ENCODE results near the gene BABAM2. TPM values are rescaled to one million over a fixed set of nuclear protein-coding genes. Genes with fewer than 3 reads are reported as not detected.

The BABAM2 gene
- total and polyA plus RNA-seq, 4 donors, result 9.9 to 17.0 (median 13.9) TPM

DNA sequence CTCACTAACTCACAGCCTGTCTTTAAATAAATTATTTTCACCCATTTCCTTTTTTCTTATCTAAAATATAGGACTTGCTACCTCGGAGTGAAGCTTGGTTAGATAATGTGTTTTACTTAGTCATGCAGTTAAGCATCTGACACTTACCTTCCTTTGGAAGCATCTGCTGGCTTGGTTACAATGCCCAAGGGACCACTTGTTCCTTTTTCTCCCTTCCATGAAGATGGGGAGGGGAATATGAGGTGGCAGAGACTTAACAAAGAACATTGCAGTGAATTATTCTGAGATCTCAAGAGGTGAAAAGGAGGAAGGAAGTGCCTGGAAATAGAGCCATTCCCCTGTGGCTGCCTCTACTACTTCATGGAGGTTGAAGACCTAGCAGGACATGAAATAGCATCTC is 356.8 kb downstream of the BABAM2 start:
- H3K27ac ChIP-seq (ENCODE audit: low read depth in 1 of 2, low read length in 2 of 2), result no peak overlapping the region
- 64% methylated on average over 1 of the region's 1 CpG for WGBS

GRCh38 chr2:28247734-28248133 is 357.2 kb downstream of the BABAM2 start:
- no peak overlapping the region for H3K9ac ChIP-seq (ENCODE audit: low read depth in 1 of 2, low read length in 2 of 2)
- no peak overlapping the region for H3K4me3 ChIP-seq (ENCODE audit: low read depth in 1 of 3, low read length in 3 of 3)
- TF ChIP-seq RXRA (IDR thresholded peaks at IDR 0.05) (no peak), HNF4G (IDR thresholded peaks at IDR 0.05) (no peak)
- TF ChIP-seq, protein P1, sequence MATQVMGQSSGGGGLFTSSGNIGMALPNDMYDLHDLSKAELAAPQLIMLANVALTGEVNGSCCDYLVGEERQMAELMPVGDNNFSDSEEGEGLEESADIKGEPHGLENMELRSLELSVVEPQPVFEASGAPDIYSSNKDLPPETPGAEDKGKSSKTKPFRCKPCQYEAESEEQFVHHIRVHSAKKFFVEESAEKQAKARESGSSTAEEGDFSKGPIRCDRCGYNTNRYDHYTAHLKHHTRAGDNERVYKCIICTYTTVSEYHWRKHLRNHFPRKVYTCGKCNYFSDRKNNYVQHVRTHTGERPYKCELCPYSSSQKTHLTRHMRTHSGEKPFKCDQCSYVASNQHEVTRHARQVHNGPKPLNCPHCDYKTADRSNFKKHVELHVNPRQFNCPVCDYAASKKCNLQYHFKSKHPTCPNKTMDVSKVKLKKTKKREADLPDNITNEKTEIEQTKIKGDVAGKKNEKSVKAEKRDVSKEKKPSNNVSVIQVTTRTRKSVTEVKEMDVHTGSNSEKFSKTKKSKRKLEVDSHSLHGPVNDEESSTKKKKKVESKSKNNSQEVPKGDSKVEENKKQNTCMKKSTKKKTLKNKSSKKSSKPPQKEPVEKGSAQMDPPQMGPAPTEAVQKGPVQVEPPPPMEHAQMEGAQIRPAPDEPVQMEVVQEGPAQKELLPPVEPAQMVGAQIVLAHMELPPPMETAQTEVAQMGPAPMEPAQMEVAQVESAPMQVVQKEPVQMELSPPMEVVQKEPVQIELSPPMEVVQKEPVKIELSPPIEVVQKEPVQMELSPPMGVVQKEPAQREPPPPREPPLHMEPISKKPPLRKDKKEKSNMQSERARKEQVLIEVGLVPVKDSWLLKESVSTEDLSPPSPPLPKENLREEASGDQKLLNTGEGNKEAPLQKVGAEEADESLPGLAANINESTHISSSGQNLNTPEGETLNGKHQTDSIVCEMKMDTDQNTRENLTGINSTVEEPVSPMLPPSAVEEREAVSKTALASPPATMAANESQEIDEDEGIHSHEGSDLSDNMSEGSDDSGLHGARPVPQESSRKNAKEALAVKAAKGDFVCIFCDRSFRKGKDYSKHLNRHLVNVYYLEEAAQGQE (IDR thresholded peaks at IDR 0.05), result no peak
- peaks cover 0 to 1% (median 0%) of the 10 kb centered on the region in 4 donors for H3K4me1 ChIP-seq (ENCODE audit: control insufficient read depth in 4 of 4, insufficient read depth in 4 of 4, low read length in 3 of 4)
- H3K9me3 ChIP-seq (ENCODE audit: control insufficient read depth in 4 of 4, low read length in 3 of 4), result no peaks in the 10 kb centered on the region
- no peaks in the 10 kb centered on the region for H3K27me3 ChIP-seq (ENCODE audit: control insufficient read depth in 4 of 4, insufficient read depth in 4 of 4, low read length in 3 of 4)
- DNase-seq (ENCODE audit: low spot score), result no peak
- no peak overlapping the region for H3K27ac ChIP-seq (ENCODE audit: low read depth in 1 of 2, low read length in 2 of 2)
- H3K36me3 ChIP-seq (ENCODE audit: control insufficient read depth in 4 of 4, insufficient read depth in 3 of 4, low read depth in 1 of 4, low read length in 3 of 4), result peaks cover 0 to 3% (median 2%) of the 10 kb centered on the region in 4 donors

More for the DNA sequence above, 356.8 kb downstream of the BABAM2 start:
- H3K36me3 ChIP-seq (ENCODE audit: control insufficient read depth in 4 of 4, insufficient read depth in 3 of 4, low read depth in 1 of 4, low read length in 3 of 4), result peaks cover 0 to 3% (median 2%) of the 10 kb centered on the region in 4 donors
- peaks cover 0 to 1% (median 0%) of the 10 kb centered on the region in 4 donors for H3K4me1 ChIP-seq (ENCODE audit: control insufficient read depth in 4 of 4, insufficient read depth in 4 of 4, low read length in 3 of 4)
- DNase-seq (ENCODE audit: low spot score), result no peak
- no peaks in the 10 kb centered on the region for H3K27me3 ChIP-seq (ENCODE audit: control insufficient read depth in 4 of 4, insufficient read depth in 4 of 4, low read length in 3 of 4)
- no peak overlapping the region for H3K4me3 ChIP-seq (ENCODE audit: low read depth in 1 of 3, low read length in 3 of 3)
- no peak overlapping the region for H3K9ac ChIP-seq (ENCODE audit: low read depth in 1 of 2, low read length in 2 of 2)
- TF ChIP-seq, protein P2, sequence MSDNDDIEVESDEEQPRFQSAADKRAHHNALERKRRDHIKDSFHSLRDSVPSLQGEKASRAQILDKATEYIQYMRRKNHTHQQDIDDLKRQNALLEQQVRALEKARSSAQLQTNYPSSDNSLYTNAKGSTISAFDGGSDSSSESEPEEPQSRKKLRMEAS (IDR thresholded peaks at IDR 0.05), result no peak
- TF ChIP-seq NR2F2 (IDR thresholded peaks at IDR 0.05), result no peak
- no peak for TF ChIP-seq JUND (IDR thresholded peaks at IDR 0.05)
- TF ChIP-seq, protein P3, sequence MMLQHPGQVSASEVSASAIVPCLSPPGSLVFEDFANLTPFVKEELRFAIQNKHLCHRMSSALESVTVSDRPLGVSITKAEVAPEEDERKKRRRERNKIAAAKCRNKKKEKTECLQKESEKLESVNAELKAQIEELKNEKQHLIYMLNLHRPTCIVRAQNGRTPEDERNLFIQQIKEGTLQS (IDR thresholded peaks at IDR 0.05), result no peak
- TF ChIP-seq RAD21 (IDR thresholded peaks at IDR 0.05), result no peak
- TF ChIP-seq, protein P1 (IDR thresholded peaks at IDR 0.05), result no peak
- no peak for TF ChIP-seq TAF1 (conservative IDR thresholded peaks at IDR 0.05)
- no peaks in the 10 kb centered on the region for H3K9me3 ChIP-seq (ENCODE audit: control insufficient read depth in 4 of 4, low read length in 3 of 4)

DNA sequence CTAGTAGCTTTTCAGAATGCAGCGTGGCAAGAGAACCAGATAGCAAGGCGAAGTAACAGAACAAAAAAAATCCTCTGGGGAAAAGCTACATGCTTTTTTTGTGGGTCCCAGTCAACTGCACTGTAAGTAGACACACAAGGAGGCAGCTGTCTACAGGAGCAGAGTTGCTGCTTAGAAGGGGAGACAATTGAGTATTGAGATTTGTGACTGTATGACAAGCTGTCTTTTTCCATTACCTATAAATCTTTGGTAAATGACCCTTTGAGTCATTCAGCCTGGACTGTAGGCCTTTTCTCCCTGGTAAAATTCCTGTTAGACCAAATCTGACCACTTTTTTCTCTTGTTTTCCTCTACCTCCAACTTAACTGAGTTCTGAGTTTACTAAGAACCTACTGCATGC is 358.0 kb downstream of the BABAM2 start:
- Histone ChIP-seq H3K36me3 (ENCODE audit: control insufficient read depth in 4 of 4, insufficient read depth in 3 of 4, low read depth in 1 of 4, low read length in 3 of 4) (peaks cover 0 to 3% (median 2%) of the 10 kb centered on the region in 4 donors), H3K27me3 (ENCODE audit: control insufficient read depth in 4 of 4, insufficient read depth in 4 of 4, low read length in 3 of 4) (no peaks in the 10 kb centered on the region), H3K9me3 (ENCODE audit: control insufficient read depth in 4 of 4, low read length in 3 of 4) (no peaks in the 10 kb centered on the region), H3K4me3 (ENCODE audit: low read depth in 1 of 3, low read length in 3 of 3) (no peak overlapping the region), H3K9ac (ENCODE audit: low read depth in 1 of 2, low read length in 2 of 2) (no peak overlapping the region), H3K4me1 (ENCODE audit: control insufficient read depth in 4 of 4, insufficient read depth in 4 of 4, low read length in 3 of 4) (peaks cover 0 to 1% (median 0%) of the 10 kb centered on the region in 4 donors), H3K27ac (ENCODE audit: low read depth in 1 of 2, low read length in 2 of 2) (no peak overlapping the region)
- WGBS, result 97% methylated on average over 2 of the region's 2 CpGs
- no peak for DNase-seq (ENCODE audit: low spot score)
- TF ChIP-seq, protein P2 (IDR thresholded peaks at IDR 0.05), result no peak
- TF ChIP-seq, protein P1 (IDR thresholded peaks at IDR 0.05), result no peak
- TF ChIP-seq NR2F2 (IDR thresholded peaks at IDR 0.05), result no peak
- TF ChIP-seq, protein P4, sequence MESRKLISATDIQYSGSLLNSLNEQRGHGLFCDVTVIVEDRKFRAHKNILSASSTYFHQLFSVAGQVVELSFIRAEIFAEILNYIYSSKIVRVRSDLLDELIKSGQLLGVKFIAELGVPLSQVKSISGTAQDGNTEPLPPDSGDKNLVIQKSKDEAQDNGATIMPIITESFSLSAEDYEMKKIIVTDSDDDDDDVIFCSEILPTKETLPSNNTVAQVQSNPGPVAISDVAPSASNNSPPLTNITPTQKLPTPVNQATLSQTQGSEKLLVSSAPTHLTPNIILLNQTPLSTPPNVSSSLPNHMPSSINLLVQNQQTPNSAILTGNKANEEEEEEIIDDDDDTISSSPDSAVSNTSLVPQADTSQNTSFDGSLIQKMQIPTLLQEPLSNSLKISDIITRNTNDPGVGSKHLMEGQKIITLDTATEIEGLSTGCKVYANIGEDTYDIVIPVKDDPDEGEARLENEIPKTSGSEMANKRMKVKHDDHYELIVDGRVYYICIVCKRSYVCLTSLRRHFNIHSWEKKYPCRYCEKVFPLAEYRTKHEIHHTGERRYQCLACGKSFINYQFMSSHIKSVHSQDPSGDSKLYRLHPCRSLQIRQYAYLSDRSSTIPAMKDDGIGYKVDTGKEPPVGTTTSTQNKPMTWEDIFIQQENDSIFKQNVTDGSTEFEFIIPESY (IDR thresholded peaks at IDR 0.05), result no peak
- TF ChIP-seq HNF4A (conservative IDR thresholded peaks at IDR 0.05), result no peak
- TF ChIP-seq FOXA2 (IDR thresholded peaks at IDR 0.05), result no peak
- TF ChIP-seq HNF4G (IDR thresholded peaks at IDR 0.05), result no peak
- no peak for TF ChIP-seq TAF1 (conservative IDR thresholded peaks at IDR 0.05)

Measured in liver (tissue), 9 donors.